Fibroblast of skin of right biceps (primary cell): ENCODE results near the gene PAX7.
"Not testable (repeated sequence)": the region's sequence is repeated elsewhere in the genome, so short reads cannot be mapped to it uniquely, and the experiment has no call there.

ENCODE experiments used
- DNase-seq: peaks from one replicate; pipeline ENCODE4 v3.0.0-alpha.2; 2013

Gene PAX7

DNA sequence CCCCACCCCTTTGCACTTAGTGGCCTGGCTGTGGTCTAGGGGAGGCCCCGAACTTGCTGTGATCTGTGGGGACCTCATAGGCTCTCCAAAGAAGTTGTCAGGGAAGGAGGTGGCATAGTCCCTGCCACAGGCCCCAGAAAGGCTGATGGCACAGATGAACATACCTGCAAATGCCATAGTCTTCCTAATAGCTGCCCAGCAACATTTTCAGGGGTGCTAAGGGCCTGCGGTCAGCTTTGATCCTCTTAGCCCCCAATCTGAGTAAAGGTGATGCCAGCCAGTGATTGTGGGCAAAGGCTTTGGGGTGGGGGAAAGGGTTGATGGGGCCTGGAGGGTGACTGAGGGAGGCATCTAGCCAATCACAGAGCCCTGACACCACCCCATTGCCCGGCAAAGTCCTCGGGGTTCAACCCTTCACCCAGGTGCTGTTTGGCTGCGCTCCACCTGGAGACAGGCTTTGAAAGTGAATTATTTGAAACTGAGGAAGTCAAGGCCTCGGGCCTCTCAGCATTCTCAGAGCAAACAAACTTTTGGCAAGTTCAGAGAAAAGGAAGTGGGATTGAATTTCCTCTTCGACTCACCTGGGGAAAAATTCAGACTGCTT is 35.8 kb downstream of the PAX7 start:
- no peak for DNase-seq

DNA sequence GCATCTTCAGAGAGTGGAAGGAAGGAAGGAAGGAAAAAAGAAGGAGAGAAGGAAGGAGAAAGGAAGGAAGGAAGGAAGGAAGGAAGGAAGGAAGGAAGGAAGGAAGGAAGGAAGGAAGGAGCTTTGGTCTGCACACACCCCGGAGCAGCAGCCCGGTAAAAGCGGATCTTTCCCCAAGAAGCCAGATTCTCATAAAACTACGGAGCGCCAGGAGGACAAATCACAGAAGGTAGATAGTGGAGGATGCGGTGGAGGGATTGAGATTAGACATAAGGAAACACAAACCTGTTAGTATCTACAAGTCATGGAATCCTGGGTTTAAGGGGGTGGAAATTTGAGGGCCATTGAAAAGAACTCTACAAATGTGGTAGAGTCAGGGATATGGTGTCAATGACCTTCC is 36.7 kb downstream of the PAX7 start:
- no peak for DNase-seq

DNA sequence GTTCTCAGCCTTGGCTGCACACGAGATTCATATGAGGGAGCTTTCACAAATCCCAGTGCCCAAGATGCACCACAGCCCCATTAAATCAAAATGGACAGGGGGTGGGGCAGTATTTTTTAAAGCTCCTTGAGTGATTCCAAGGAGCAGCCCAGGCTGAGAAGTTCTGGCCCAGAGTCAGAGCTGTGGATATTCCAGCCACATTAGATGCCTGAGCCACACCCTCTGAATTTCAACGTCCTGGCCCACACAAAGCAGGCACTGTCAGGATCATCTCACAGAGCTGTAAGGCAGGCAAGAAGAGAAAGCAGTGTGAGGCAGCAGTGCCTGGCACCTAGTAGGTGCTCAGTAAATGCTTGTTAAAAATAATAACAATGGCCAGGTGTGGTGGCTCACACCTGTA is 37.4 kb downstream of the PAX7 start:
- DNase-seq: no peak

DNA sequence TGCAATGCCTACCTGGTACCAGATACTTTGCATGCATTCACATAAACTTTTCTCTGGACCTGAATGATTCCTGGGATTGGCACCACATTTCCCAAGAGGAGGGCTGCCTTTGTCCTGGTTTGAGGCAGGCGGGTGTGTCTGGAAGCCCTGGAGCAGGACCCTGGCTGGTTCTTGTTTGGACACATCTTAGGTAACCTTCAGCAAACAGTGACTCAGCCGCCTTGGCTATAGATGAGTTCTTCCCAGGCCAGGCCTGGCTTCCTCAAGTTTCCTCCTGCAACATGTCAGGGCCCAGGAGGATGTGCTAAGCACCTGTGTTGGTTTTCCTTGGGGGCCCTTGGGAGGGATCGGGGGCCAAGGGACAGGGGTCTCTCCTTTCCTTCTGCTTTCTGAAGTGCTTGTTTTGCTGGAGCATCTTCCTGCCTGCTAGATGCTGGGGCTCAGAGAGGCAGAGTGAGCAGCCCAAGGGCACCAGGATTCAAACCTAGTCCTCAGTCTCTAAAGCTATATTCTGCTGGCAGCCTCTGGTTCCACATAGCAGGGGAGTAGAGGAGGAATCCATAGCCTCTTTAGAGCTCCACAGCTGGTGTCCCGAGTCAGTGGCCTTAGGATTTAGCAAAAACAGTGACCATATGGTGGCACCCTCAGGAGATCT is 38.2 kb downstream of the PAX7 start:
- DNase-seq: no peak

DNA sequence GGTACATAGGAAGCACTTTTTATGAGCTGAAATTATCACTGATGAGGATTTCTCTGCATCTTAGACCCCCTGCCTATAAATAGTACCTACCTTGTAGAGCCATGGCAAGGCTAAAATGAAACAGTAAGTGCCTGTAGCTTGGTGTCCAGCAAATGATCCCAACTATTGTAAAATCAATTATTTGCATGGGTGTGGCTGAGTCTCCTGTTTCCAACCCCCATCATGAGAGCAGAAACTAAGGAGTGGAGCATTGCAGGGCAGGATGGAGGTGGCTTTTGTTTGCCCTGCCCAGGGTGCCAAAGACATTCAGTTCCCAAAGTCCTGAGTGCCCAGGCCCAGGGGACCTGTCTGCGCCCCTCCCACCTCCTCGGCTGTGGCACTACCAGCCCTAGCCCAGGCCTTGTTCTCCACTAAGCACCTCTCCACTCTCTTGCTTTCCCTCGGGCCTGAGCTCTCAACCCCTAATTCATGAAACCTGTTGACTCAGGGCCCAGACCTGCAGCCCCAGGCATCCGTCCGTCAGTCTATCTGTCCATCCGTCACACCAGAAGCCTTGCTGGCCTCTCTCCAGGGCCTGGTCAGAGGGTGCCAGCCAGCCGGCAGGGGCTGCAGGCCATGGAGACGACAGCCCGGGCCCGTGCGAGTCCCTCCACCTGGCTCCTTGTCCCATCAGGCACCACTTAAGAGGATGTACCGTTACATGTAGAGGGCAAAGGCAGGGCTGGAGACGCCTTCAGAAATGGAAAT is 39.6 kb downstream of the PAX7 start:
- DNase-seq: no peak

DNA sequence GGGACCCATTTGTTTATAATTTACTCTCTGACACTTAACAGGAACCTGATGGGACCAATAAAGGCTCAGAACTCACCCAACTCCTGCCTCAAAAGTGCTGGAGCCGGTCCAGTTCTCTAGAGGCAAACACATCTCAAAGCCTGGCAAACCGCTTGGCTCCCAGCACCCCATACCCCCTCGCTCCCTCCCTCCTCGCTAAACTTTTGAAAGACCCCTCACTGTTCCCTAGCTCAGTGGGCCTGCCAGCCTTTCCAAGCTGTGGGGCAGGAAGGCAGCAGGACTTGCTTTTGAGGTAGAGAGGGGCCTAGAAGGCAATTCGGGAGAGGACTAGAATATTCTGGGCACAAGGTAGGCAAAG is 40.2 kb downstream of the PAX7 start:
- DNase-seq: no peak

DNA sequence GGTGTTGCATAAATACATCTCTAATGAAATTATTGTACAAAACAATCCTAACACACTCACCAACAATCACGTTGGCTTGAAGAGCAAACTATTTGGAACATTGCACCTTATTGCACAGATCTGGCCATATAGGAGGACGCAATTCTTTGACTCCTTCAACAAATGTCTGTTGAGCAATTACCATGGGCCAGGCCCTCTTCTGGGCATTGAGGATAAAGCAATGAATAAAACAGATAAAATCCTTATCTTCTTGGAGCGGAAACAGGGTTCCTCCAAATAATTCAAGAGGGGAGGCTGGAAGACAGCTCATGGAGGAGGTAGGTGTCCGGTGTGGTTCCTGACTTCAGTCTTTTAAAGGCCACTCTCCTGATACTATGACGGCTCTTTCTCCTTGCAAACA is 43.3 kb downstream of the PAX7 start:
- DNase-seq: no peak

DNA sequence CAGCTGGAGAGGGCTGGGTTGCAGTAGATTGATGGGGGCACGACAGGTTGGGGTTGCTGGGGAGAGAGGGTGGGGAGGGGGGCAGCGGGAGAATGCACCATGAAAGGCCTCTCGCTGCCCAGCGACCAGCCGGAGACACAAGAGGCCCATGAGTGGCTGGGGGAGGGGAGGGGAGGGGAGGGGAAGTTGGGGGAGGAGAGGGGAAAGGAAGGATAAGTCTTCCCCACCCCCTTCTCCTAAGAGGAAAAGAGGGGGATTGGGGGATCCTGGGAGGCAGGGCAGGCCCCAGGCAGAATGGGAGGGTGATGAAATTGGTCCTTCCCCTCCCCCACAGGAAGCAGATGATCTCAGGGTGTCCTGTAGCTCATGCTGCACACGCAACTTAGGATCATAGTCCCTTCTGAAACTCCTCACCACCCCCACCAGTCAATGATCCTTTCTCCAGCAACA is 45.7 kb downstream of the PAX7 start:
- DNase-seq: peak; percentile 4

DNA sequence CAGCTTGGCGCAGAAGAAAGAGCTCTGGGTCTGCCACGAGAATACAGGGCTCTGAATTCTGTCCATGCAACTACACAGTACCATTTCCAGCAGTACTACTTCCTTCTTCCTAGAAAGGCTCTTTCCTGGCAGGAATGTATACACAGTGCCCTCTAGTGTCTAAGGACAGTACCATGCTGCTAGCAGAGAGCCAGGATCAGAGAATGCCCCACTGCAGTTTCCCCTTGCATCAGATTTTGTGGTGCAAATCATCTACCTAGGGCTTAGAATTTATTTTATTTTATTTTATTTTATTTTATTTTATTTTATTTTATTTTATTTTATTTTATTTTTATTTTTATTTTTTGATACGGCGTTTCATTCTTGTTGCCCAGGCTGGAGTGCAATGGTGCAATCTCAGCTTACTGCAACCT is 50.8 kb downstream of the PAX7 start:
- peak; percentile 39 for DNase-seq

DNA sequence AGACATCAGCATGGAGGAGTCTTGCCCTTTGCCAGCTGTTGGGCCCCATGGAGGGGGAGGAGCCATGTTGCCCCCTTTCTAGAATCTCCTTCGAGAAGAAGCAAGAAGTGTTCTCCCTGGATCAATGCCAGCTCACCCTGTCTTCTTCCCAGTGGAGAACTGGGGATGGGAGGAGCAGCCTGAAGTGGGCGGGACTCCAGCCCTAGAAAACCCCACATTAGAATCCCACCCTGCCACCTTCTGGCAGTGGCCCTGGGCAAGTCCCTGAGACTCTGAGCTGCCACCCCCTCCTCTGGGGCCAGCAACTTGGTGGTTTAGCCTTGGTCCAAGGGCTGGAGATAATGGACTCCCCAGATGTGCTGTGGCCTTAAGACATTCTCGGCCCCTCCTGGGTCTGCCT is 51.7 kb downstream of the PAX7 start:
- no peak for DNase-seq

DNA sequence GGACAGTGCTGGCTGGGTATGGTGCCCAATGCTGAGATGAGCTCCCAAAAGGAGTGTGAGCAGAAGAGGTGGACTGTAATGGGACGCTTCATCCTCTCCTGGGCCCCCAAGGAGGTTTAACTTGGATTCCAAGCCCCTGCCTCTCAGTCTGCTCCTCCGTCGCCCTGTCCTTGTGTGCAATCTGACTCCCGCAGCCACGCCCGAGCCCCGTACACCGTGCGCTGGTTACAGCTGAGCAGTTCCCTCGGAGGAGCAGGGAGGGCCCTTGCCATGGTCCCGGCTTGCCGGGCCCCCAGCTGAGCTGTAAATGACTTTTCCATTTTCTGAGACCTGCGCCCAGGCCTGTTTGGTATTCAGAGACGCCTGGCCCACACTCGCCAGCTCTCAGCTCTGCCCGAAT is 53.7 kb downstream of the PAX7 start:
- DNase-seq: no peak

DNA sequence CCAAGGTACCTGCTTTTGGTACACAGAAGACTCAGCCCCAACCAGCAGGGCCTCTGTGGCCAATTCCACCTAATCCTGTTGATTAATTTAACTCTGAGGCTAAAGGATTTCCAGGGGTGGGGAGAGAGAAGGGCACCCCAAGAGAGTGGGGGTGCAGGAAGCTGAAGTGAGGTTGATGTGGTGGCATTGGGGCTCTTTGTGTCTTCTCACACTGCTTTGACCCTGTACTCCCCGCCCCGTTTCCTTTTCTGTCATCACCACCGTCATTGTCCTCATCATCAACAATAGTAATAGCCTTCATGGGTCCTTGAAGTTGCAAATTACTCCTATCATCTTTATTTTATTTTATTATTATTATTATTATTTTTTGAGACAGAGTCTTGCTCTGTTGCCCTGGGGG is 55.9 kb downstream of the PAX7 start:
- no peak for DNase-seq

DNA sequence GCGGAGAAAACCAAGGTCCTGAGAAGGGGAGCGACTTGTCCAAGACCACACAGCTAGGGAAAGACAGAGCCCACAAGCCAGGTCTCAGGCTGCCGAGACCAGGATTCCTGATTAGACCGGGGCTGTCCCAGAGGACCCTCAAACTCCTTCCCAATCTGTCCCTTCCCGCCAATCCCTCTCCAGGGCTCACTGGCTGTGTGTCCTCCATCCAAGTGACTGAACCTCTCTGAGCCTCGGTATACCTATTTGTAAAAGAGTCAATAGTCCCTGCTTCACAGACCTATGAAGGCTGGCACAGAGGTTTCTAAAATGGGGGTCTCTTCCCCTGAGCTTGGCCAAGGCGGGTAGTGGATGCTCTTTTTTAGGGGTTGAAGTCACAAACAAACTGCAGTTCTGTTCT is 56.6 kb downstream of the PAX7 start:
- no peak for DNase-seq

DNA sequence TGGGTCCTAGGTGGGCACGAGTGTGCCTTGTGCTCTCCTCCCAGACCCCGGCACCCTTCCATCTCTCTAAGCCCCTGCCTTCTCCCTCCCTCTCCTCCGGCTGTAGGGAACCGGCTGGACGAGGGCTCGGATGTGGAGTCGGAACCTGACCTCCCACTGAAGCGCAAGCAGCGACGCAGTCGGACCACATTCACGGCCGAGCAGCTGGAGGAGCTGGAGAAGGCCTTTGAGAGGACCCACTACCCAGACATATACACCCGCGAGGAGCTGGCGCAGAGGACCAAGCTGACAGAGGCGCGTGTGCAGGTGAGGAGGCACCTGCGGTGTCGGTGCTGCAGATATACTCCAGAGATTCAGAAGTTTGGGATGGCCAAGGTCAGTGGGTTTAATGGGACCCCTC is 61.0 kb downstream of the PAX7 start:
- no peak for DNase-seq

DNA sequence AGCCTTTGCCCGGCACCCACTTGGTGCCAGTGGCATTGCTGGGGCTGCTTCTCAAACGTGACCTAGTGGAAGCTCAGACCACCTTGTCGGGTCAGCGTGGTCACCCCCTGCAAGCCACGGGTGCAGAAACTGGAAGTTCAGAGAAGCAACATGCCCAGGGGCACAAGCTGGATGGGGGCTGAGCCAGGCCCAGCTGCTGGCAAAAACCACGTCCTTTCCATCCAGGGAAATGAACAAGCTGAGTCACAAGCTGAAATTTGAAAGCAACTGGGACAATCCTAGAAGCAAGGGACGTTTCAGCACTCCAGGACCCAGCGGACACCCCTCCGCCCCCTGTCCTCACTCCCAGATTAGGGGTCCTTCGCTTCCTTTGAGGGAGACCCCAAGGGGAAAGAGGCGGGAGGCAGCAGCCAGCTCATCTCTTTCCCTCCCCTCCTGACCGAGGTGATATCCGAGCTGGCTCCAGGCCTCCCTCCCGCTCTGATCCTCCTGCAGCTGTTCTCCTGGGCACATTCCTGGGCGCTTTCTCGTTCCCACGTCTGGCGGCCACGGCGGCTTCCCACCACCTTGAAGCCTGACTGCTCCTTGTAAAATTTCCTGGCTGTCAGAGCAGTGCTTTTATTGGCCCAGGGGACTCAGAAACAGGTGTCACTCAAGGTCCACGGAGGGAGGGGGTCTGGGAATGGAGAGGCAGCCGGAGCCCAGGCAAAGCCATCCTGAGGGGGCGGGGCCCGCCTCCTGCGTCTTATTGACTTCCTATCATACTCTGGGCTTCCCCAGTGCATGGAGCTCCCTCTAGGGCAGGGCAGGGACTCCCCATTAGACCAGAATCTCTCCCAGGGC is 62.8 kb downstream of the PAX7 start:
- no peak for DNase-seq

DNA sequence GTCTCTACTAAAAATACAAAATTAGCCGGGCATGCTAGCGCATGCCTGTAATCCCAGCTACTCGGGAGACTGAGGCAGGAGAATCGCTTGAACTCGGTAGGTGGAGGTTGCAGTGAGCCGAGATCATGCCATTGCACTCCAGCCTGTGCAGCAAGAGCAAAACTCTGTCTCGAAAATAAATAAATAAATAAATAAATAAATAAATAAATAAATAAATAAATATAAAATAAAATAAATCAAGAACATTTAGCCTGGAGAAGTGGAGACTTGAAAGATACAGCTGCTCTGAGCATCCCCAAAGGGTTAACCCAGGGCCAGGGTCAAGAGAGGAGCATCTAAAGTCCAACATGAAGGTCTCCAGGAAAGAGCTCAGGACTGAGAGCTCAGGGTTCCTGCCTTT is 63.6 kb downstream of the PAX7 start:
- DNase-seq: not testable (repeated sequence)

DNA sequence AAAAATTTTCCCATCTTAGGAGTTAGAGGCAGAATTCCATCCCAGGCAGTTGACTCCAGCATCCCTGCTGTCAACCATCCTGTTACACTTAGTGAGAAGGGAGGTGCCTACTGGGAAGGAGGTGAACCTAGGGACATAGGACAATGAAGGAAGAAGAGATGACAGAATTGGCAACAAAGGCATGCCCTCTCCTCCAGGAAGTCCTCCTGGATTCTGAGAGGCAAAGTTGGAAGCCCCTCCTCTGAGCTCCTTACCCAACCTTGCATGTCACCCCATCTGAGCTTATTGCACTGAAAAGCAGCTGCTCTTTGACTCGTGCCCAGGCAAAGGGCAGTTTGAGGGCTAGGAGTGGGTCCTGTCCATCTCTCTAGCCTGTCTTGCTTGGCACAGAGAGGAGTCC is 66.9 kb downstream of the PAX7 start:
- no peak for DNase-seq

DNA sequence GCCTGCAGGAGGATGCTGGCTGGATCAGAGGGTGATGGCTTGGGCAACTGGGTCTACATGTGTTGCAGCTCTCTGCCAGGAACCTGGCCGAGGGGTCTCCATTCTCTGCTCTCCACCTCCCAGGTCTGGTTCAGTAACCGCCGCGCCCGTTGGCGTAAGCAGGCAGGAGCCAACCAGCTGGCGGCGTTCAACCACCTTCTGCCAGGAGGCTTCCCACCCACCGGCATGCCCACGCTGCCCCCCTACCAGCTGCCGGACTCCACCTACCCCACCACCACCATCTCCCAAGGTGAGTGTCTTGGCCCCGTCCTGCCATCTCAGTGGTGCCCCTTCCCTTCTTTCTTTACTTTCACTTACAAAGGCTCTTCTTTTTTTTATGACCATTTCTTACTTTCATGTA is 69.9 kb downstream of the PAX7 start:
- no peak for DNase-seq

DNA sequence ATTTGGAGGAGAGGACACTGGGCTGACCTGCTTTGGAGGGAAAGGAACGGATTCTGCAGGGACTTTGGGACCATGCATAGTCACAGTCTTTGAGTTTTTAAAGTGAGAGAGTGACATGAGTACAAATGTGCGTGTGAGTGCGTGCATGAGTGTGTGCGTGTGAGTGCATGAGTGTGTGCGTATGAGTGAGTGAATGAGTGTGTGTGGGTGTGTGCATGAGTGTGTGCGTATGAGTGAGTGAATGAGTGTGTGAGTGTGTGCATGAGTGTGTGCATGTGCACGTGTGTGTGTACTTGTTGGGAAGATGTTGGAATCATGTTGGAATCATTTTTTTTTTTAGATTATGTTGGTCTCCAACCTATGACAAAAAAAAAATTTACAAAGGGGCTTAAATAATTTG is 70.5 kb downstream of the PAX7 start:
- no peak for DNase-seq

DNA sequence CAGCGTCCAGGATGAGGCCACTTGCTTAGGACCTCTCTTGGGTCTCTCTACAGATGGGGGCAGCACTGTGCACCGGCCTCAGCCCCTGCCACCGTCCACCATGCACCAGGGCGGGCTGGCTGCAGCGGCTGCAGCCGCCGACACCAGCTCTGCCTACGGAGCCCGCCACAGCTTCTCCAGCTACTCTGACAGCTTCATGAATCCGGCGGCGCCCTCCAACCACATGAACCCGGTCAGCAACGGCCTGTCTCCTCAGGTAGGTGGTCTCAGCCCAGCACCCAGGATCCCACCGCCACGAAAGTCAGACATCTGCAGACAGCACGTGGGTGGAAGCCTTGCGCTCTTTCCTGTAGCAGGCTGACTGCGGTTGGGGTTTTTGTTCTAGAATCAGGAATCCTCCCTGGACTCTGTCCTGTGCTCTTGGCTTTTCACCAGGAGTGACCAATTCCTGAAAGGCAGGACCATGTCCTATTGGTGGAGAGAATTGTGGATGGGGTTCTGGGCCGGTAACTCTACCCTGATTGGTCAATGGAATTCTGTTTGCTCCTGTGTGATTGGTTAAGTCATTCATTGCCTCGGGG is 72.5 kb downstream of the PAX7 start:
- no peak for DNase-seq

DNA sequence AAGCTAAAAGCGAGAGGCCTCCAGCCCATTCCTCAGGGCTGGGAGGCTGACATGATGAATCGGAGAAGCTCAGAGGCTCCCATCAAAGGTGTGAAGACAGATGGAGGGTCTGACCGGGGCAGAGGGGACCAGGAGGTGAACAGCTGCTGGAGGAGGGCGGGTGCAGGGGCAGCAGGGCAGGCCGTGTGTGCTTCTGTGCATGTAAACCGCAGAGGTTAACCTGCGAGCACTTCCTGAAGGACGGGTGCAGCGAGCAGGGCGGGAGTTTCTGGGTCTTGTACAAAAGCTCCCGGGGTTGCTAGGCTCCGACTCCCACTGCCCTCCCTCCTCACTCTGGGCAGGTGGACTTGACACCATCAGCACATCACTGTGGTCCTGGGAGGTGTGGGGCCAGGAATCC is 75.2 kb downstream of the PAX7 start:
- no peak for DNase-seq

DNA sequence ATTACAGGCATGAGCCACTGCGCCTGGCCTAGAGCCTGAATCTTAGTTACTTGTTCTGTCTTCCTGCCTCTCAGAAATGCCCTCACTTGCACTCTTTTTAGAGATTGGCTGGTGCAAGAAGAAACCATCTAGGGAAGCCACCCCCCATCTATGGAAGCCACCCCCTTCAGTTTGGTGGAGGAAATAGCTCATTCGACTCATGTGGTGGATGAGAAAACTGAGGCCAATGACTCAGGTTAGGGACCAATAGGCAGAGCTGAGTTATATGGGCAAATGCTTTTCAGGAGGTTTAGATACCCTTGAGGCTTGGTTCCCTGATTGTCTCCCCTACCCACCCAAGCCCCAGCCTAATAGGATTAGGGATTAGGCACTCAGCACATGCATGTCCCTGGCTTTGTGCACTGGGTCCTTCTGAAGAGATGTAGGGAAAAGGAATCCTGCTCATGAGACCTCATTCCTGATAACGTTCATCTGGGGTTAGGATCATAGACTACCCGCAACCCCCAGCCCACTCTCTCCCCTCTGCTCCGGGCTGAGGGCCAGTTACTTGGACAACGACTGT is 77.1 kb downstream of the PAX7 start:
- no peak for DNase-seq

DNA sequence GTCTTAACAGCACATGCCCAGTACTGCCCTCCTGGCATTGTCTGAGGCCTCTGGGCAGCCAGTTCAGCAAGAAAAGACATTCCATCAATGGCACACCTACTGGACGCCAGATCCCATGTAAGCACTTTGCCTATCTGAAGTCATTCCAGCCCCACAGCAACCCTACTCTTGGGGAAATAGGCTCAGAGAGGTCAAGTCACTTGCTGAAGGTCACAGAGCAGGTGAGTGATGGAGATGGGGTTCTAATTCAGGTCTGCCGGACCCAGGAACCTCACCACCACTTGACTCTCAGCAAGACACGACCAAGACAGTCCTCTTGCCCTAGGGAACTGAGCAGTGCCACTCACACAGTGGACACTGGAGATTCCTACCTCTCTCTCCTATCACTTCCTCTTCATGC is 79.4 kb downstream of the PAX7 start:
- DNase-seq: no peak
